CD14-positive monocyte (primary cell): Measurements from ENCODE around the gene CARD19. TPM values are rescaled to one million over a fixed set of nuclear protein-coding genes. Genes with fewer than 3 reads are reported as not detected.

ENCODE experiments used
- DNase-seq, 3 donors: peaks; one replicate each; pipeline ENCODE4 v3.0.0-alpha.2; 2011 to 2022
- H2AFZ ChIP-seq: 2 replicates; pipeline ENCODE4 v1.6.0; 2012; ENCODE audit warnings: mild to moderate bottlenecking, low read depth, low read length, inconsistent platforms; ENCODE audit not compliant: insufficient read depth, poor library complexity, severe bottlenecking
- H3K27ac ChIP-seq, 2 donors: 1 replicate in 1 of 2; 2 replicates in 1 of 2; pipeline ENCODE4 v1.5.1; 2012 to 2013; ENCODE audit warnings: low read length in 2 of 2, control low read depth in 1 of 2, inconsistent platforms in 1 of 2, low read depth in 1 of 2, mild to moderate bottlenecking in 1 of 2
- H3K27me3 ChIP-seq, 2 donors: one replicate each; pipeline versions ENCODE4 v1.6.0 to v1.6.1; 2011 to 2013; ENCODE audit warnings: low read length in 2 of 2; ENCODE audit not compliant: control insufficient read depth in 2 of 2, insufficient read depth in 2 of 2
- H3K36me3 ChIP-seq, 2 donors: replicated peaks in 1 of 2; 1 replicate in 1 of 2; 2 replicates in 1 of 2; pipeline versions ENCODE4 v1.5.1 to v1.6.1; 2012 to 2013; ENCODE audit warnings: low read length in 2 of 2, control low read depth in 1 of 2, inconsistent platforms in 1 of 2, mild to moderate bottlenecking in 1 of 2; ENCODE audit not compliant: insufficient read depth in 2 of 2, control insufficient read depth in 1 of 2
- H3K4me1 ChIP-seq, 2 donors: 1 replicate in 1 of 2; 2 replicates in 1 of 2; pipeline versions ENCODE4 v1.5.1 to v1.6.1; 2012 to 2013; ENCODE audit warnings: low read length in 2 of 2, control low read depth in 1 of 2, inconsistent platforms in 1 of 2, mild to moderate bottlenecking in 1 of 2, moderate library complexity in 1 of 2; ENCODE audit not compliant: insufficient read depth in 2 of 2, control insufficient read depth in 1 of 2
- H3K4me2 ChIP-seq: replicated peaks from 2 replicates; pipeline ENCODE3; 2012; ENCODE audit warnings: low read length, moderate library complexity, mild to moderate bottlenecking; ENCODE audit not compliant: poor library complexity, severe bottlenecking; ENCODE audit errors: extremely low read depth
- H3K4me3 ChIP-seq, 3 experiments: fragments of 200-600 bp in 1 of 3; sonication (generic) in 1 of 3; replicated peaks in 1 of 3; 1 replicate in 2 of 3; 2 replicates in 1 of 3; pipeline ENCODE4 v1.5.1; 2011 to 2013; ENCODE audit warnings: low read length in 3 of 3, mild to moderate bottlenecking in 3 of 3, control low read depth in 2 of 3, low read depth in 2 of 3, inconsistent platforms in 1 of 3, moderate library complexity in 1 of 3
- H3K79me2 ChIP-seq: 2 replicates; pipeline ENCODE4 v1.6.0; 2012; ENCODE audit warnings: mild to moderate bottlenecking, control low read depth, inconsistent platforms, low read length, moderate library complexity; ENCODE audit not compliant: insufficient read depth
- H3K9ac ChIP-seq: 2 replicates; pipeline ENCODE4 v1.6.0; 2017; ENCODE audit warnings: low read length, mild to moderate bottlenecking; ENCODE audit not compliant: insufficient read depth, poor library complexity, severe bottlenecking
- H3K9me3 ChIP-seq, 2 donors: replicated peaks in 1 of 2; 1 replicate in 1 of 2; 2 replicates in 1 of 2; pipeline versions ENCODE4 v1.5.1 to v1.6.1; 2012 to 2013; ENCODE audit warnings: low read length in 2 of 2, control low read depth in 1 of 2; ENCODE audit not compliant: control insufficient read depth in 1 of 2, insufficient read depth in 1 of 2
- H4K20me1 ChIP-seq: 2 replicates; pipeline ENCODE4 v1.6.0; 2012; ENCODE audit warnings: mild to moderate bottlenecking, low read length, control low read depth, moderate library complexity; ENCODE audit not compliant: insufficient read depth
- H3K27ac Mint-ChIP-seq, 7 donors: one replicate each; pipeline ENCODE4 v1.8.0; 2020; ENCODE audit warnings: mild to moderate bottlenecking in 7 of 7, mixed read lengths in 7 of 7, moderate library complexity in 6 of 7, inconsistent platforms in 2 of 7
- H3K27me3 Mint-ChIP-seq, 3 donors: one replicate each; pipeline ENCODE4 v1.8.0; 2021 to 2022; ENCODE audit warnings: low read depth in 3 of 3, mild to moderate bottlenecking in 3 of 3, mixed read lengths in 3 of 3, moderate library complexity in 3 of 3, inconsistent platforms in 1 of 3
- H3K36me3 Mint-ChIP-seq, 2 donors: one replicate each; pipeline ENCODE4 v1.8.0; 2020; ENCODE audit warnings: mixed read lengths in 2 of 2, inconsistent platforms in 1 of 2, mild to moderate bottlenecking in 1 of 2
- H3K4me1 Mint-ChIP-seq: one replicate; pipeline ENCODE4 v1.8.0; 2020; ENCODE audit warnings: mild to moderate bottlenecking, mixed read lengths
- H3K4me3 Mint-ChIP-seq, 2 donors: one replicate each; pipeline ENCODE4 v1.8.0; 2020; ENCODE audit warnings: mild to moderate bottlenecking in 2 of 2, mixed read lengths in 2 of 2, moderate library complexity in 1 of 2
- H3K9me3 Mint-ChIP-seq, 7 donors: one replicate each; pipeline ENCODE4 v1.8.0; 2020 to 2022; ENCODE audit warnings: mixed read lengths in 7 of 7, mild to moderate bottlenecking in 6 of 7, moderate library complexity in 6 of 7, inconsistent platforms in 2 of 7
- WGBS: methylation state at CpG from one replicate; pipeline ENCODE4 v1.1.5; 2013; ENCODE audit warnings: missing lambda C conversion rate; ENCODE audit not compliant: insufficient coverage; 5-methylcytosine and 5-hydroxymethylcytosine counted together
- intact Hi-C, 2 donors: fragments of 100-400 bp; cut with micrococcal nuclease; formaldehyde crosslinking; loops; one replicate each; pipeline versions ENCODE4 v1.15.0 to v1.15.1; 2023
- polyA plus RNA-seq, 3 donors: library from polyadenylated mRNA; depleted of rRNA in 1 of 3; unstranded in 2 of 3; stranded (reverse) in 1 of 3; fragments of 300-500 nt in 2 of 3; fragments of >200 nt in 1 of 3; fragmentation: Illumina TruSeq in 2 of 3; gene quantifications; 1 replicate in 2 of 3; 2 replicates in 1 of 3; pipeline ENCODE4 v1.2.3, GENCODE V29; 2012 to 2021
- TF ChIP-seq, protein P1 (sequence below): fragments of 200-600 bp; IDR thresholded peaks from one replicate; pipeline ENCODE4 v1.8.0; 2022; ENCODE audit warnings: antibody characterized with exemption, mild to moderate bottlenecking

Gene CARD19
- polyA plus RNA-seq, 3 donors, result 130 to 506 (median 137) TPM

DNA sequence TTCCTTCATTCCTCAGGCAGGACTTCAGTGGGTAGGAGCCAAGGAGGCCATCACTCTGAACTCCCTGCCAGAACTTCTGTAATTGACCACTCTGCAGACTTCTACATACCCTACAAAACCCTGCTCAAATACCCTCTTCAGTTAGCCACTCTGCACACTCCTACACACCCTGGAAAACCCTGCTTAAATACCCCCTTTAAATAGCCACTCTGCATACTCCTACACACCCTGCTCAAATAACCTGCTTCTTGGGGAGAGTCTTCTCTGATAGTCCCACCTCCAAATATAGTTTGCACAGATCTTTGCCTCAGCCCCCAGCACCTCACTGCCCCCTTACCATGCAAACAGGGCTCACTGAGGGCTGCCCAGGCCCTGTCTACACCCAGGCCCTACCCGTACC is 18.6 kb upstream of the CARD19 start:
- no peak overlapping the region for H3K4me3 Mint-ChIP-seq
- H3K36me3 Mint-ChIP-seq, result peaks cover 24 to 45% of the 10 kb centered on the region in 2 donors
- Histone ChIP-seq H3K9ac (no peak overlapping the region), H3K4me2 (no peak overlapping the region), H3K4me1 (peaks cover 0 to under 1% of the 10 kb centered on the region in 2 donors), H3K9me3 (no peaks in the 10 kb centered on the region), H3K27me3 (no peaks in the 10 kb centered on the region), H3K27ac (no peak overlapping the region), H4K20me1 (peaks cover 1% of the 10 kb centered on the region), H3K4me3 (no peak overlapping the region), H3K79me2 (no peaks in the 10 kb centered on the region), H2AFZ (no peak overlapping the region), H3K36me3 (peaks cover 3 to 46% of the 10 kb centered on the region in 2 donors)
- intact Hi-C loops, result no loop called here
- no peaks in the 10 kb centered on the region for H3K9me3 Mint-ChIP-seq
- DNase-seq, result no peak
- TF ChIP-seq, protein P1, sequence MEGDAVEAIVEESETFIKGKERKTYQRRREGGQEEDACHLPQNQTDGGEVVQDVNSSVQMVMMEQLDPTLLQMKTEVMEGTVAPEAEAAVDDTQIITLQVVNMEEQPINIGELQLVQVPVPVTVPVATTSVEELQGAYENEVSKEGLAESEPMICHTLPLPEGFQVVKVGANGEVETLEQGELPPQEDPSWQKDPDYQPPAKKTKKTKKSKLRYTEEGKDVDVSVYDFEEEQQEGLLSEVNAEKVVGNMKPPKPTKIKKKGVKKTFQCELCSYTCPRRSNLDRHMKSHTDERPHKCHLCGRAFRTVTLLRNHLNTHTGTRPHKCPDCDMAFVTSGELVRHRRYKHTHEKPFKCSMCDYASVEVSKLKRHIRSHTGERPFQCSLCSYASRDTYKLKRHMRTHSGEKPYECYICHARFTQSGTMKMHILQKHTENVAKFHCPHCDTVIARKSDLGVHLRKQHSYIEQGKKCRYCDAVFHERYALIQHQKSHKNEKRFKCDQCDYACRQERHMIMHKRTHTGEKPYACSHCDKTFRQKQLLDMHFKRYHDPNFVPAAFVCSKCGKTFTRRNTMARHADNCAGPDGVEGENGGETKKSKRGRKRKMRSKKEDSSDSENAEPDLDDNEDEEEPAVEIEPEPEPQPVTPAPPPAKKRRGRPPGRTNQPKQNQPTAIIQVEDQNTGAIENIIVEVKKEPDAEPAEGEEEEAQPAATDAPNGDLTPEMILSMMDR, result no peak
- H3K27me3 Mint-ChIP-seq, result peaks cover 0 to 2% (median 2%) of the 10 kb centered on the region in 3 donors
- H3K4me1 Mint-ChIP-seq, result peaks cover 2% of the 10 kb centered on the region
- H3K27ac Mint-ChIP-seq, result peak overlapping the region in 1 of 7 donors; percentile 54
- 89% methylated on average over 1 of the region's 1 CpG for WGBS

DNA sequence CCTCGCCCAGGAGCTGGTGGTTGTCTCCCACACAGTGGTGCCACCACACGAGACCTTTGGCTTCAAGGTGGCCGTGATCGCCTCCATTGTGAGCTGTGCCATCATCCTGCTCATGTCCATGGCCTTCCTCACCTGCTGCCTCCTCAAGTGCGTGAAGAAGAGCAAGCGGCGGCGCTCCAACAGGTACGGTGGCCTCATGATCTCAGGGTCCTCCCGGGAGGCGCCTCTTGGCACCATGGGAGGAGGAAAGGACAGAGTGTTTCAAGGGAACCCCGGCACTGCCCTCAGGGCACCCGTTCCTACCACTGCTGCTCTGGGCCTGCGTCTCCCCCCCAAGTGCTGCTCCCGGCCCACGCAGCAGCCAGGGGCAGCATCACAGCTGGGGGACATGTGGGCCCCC is 18.2 kb upstream of the CARD19 start:
- H3K27ac Mint-ChIP-seq, result peak overlapping the region in 1 of 7 donors; percentile 54
- H3K27ac ChIP-seq, result no peak overlapping the region
- H3K9me3 Mint-ChIP-seq, result no peaks in the 10 kb centered on the region
- H3K79me2 ChIP-seq, result no peaks in the 10 kb centered on the region
- H3K4me1 ChIP-seq, result peaks cover 3 to 5% of the 10 kb centered on the region in 2 donors
- intact Hi-C loops, result no loop called here
- peaks cover 24 to 45% of the 10 kb centered on the region in 2 donors for H3K36me3 Mint-ChIP-seq
- 98% methylated on average over 9 of the region's 16 CpGs for WGBS
- no peak for DNase-seq
- no peak overlapping the region for H3K4me2 ChIP-seq
- no peak overlapping the region for H3K4me3 ChIP-seq
- no peaks in the 10 kb centered on the region for H3K27me3 ChIP-seq
- no peak overlapping the region for H3K9ac ChIP-seq
- no peaks in the 10 kb centered on the region for H4K20me1 ChIP-seq
- H3K4me1 Mint-ChIP-seq, result peaks cover 5% of the 10 kb centered on the region
- no peak overlapping the region for H3K4me3 Mint-ChIP-seq
- H2AFZ ChIP-seq, result no peak overlapping the region
- peaks cover 0 to 2% (median 2%) of the 10 kb centered on the region in 3 donors for H3K27me3 Mint-ChIP-seq
- no peaks in the 10 kb centered on the region for H3K9me3 ChIP-seq
- H3K36me3 ChIP-seq, result peaks cover 3 to 46% of the 10 kb centered on the region in 2 donors
- TF ChIP-seq, protein P1, result no peak
